Measurements from ENCODE around the gene GATA6. TPM values are rescaled to one million over a fixed set of nuclear protein-coding genes. Genes with fewer than 3 reads are reported as not detected.

The GATA6 gene
- total and polyA plus RNA-seq, 2 of the 13 experiments (the other 11 are each of a cell fraction or from before 2014, with no cell fraction given), result 0.84 to 3.2 TPM

GRCh38 chr18:22175346-22175745 lies 6.0 kb downstream of the GATA6 start (continued):
- TF ChIP-seq GPBP1L1 (CRISPR knock-in tag; IDR thresholded peaks at IDR 0.05), result no peak
- no peak for TF ChIP-seq ZNF652 (CRISPR knock-in tag; IDR thresholded peaks at IDR 0.05; ENCODE audit: borderline replicate concordance, low read depth)
- no peak for TF ChIP-seq ZNF333 (CRISPR knock-in tag; IDR thresholded peaks at IDR 0.05; ENCODE audit: borderline replicate concordance)
- TF ChIP-seq ZBTB34 (CRISPR knock-in tag; IDR thresholded peaks at IDR 0.05), result no peak
- TF ChIP-seq, protein P1, sequence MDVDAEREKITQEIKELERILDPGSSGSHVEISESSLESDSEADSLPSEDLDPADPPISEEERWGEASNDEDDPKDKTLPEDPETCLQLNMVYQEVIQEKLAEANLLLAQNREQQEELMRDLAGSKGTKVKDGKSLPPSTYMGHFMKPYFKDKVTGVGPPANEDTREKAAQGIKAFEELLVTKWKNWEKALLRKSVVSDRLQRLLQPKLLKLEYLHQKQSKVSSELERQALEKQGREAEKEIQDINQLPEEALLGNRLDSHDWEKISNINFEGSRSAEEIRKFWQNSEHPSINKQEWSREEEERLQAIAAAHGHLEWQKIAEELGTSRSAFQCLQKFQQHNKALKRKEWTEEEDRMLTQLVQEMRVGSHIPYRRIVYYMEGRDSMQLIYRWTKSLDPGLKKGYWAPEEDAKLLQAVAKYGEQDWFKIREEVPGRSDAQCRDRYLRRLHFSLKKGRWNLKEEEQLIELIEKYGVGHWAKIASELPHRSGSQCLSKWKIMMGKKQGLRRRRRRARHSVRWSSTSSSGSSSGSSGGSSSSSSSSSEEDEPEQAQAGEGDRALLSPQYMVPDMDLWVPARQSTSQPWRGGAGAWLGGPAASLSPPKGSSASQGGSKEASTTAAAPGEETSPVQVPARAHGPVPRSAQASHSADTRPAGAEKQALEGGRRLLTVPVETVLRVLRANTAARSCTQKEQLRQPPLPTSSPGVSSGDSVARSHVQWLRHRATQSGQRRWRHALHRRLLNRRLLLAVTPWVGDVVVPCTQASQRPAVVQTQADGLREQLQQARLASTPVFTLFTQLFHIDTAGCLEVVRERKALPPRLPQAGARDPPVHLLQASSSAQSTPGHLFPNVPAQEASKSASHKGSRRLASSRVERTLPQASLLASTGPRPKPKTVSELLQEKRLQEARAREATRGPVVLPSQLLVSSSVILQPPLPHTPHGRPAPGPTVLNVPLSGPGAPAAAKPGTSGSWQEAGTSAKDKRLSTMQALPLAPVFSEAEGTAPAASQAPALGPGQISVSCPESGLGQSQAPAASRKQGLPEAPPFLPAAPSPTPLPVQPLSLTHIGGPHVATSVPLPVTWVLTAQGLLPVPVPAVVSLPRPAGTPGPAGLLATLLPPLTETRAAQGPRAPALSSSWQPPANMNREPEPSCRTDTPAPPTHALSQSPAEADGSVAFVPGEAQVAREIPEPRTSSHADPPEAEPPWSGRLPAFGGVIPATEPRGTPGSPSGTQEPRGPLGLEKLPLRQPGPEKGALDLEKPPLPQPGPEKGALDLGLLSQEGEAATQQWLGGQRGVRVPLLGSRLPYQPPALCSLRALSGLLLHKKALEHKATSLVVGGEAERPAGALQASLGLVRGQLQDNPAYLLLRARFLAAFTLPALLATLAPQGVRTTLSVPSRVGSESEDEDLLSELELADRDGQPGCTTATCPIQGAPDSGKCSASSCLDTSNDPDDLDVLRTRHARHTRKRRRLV (CRISPR knock-in tag; IDR thresholded peaks at IDR 0.05), result no peak
- TF ChIP-seq, protein P2, sequence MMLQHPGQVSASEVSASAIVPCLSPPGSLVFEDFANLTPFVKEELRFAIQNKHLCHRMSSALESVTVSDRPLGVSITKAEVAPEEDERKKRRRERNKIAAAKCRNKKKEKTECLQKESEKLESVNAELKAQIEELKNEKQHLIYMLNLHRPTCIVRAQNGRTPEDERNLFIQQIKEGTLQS (CRISPR knock-in tag; IDR thresholded peaks at IDR 0.05), result no peak
- TF ChIP-seq PHF5A (CRISPR knock-in tag; IDR thresholded peaks at IDR 0.05; ENCODE audit: low read depth, unreplicated experiment), result no peak
- TF ChIP-seq NR2F6 (IDR thresholded peaks at IDR 0.05), result peak; percentile 67
- peak; percentile 18; the same call in 1 of the 2 replicates for TF ChIP-seq NR2F6 (CRISPR knock-in tag; IDR thresholded peaks at IDR 0.05)
- TF ChIP-seq CHD4 (IDR thresholded peaks at IDR 0.05; ENCODE audit: borderline replicate concordance, low read length), result no peak; the same call in 1 of the 2 replicates
- TF ChIP-seq FOXJ3 (CRISPR knock-in tag; IDR thresholded peaks at IDR 0.05; ENCODE audit: borderline replicate concordance), result peak; percentile 86; the same call in 1 of the 2 replicates
- TF ChIP-seq, protein P3, sequence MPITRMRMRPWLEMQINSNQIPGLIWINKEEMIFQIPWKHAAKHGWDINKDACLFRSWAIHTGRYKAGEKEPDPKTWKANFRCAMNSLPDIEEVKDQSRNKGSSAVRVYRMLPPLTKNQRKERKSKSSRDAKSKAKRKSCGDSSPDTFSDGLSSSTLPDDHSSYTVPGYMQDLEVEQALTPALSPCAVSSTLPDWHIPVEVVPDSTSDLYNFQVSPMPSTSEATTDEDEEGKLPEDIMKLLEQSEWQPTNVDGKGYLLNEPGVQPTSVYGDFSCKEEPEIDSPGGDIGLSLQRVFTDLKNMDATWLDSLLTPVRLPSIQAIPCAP (CRISPR knock-in tag; IDR thresholded peaks at IDR 0.05; ENCODE audit: low read depth), result no peak
- no peak for TF ChIP-seq ZNF589 (CRISPR knock-in tag; conservative IDR thresholded peaks at IDR 0.05)
- TF ChIP-seq, protein P4, sequence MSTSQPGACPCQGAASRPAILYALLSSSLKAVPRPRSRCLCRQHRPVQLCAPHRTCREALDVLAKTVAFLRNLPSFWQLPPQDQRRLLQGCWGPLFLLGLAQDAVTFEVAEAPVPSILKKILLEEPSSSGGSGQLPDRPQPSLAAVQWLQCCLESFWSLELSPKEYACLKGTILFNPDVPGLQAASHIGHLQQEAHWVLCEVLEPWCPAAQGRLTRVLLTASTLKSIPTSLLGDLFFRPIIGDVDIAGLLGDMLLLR (CRISPR knock-in tag; IDR thresholded peaks at IDR 0.05), result no peak
- TF ChIP-seq, protein P5, sequence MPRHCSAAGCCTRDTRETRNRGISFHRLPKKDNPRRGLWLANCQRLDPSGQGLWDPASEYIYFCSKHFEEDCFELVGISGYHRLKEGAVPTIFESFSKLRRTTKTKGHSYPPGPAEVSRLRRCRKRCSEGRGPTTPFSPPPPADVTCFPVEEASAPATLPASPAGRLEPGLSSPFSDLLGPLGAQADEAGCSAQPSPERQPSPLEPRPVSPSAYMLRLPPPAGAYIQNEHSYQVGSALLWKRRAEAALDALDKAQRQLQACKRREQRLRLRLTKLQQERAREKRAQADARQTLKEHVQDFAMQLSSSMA (CRISPR knock-in tag; IDR thresholded peaks at IDR 0.05), result no peak
- TF ChIP-seq ZNF33B (CRISPR knock-in tag; IDR thresholded peaks at IDR 0.05), result no peak
- no peak; the same call in 1 of the 2 replicates for TF ChIP-seq RXRA (CRISPR knock-in tag; IDR thresholded peaks at IDR 0.05)
- TF ChIP-seq ZBTB20 (CRISPR knock-in tag; IDR thresholded peaks at IDR 0.05; ENCODE audit: borderline replicate concordance, low read depth), result no peak
- no peak for TF ChIP-seq MAX (IDR thresholded peaks at IDR 0.05)
